Measurements from ENCODE around the gene PLA2G4D.

Gene PLA2G4D

DNA sequence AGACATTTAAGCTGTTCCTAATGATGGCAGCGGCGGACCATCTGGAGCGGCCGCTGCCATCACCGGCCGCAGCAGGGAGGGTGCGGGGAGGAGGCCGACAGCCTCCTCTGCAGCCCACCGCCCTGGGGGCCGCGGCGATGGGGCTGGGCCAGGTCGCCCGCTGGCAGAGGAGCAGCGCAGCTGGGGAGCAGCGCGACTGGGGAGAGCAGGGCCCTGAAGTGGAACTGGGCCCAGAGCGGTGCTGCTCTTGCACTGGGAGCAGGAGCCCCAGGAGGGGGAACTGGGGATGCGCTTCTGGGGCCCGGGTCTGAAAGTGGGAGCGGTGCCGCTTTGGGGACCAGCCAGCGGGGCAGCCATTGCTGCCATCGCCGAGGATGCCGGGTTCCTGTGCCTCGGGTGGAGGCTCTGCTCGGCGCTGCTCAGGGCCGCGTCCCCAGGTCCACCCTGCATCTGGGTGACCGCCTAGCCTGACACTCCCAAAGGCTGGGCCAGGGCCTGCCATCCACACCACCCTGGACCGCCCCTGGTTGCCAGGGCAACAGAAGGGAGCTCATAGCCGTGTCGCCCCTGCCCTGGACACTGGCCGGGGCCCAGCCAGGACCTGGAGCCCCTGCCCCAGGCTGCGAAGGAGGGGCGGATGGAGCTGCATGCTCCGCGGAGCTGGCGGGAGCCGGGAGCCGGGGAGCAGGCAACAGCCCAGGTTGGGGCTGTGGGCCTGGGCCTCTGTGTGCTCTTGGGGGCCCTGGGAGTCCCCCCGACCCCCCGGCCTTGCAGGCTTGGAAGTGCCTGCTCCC lies 58.1 kb downstream of the PLA2G4D start:
- Histone ChIP-seq H3K79me2 (ENCODE audit: insufficient read depth, low read length) (no peaks in the 10 kb centered on the region), H3K36me3 (ENCODE audit: insufficient read depth, low read length) (no peaks in the 10 kb centered on the region), H3K4me3 (ENCODE audit: low read depth, low read length, poor library complexity, severe bottlenecking) (no peak overlapping the region), H3K4me1 (ENCODE audit: insufficient read depth, low read length, severe bottlenecking) (peaks cover 27% of the 10 kb centered on the region), H4K20me1 (ENCODE audit: insufficient read depth, low read length) (no peaks in the 10 kb centered on the region), H3K4me2 (ENCODE audit: low read length) (peak overlapping the region; percentile 59; the same call in 1 of the 2 replicates), H3K9me3 (ENCODE audit: low read length) (no peaks in the 10 kb centered on the region), H3F3A (ENCODE audit: insufficient read depth, low read length) (no peaks in the 10 kb centered on the region), H3K27ac (ENCODE audit: low read depth, low read length, poor library complexity, severe bottlenecking) (no peak overlapping the region), H3K27me3 (ENCODE audit: insufficient read depth, low read length) (no peaks in the 10 kb centered on the region), H3K9ac (ENCODE audit: low read length) (no peak overlapping the region), H2AFZ (ENCODE audit: low read length) (no peak overlapping the region), H3K9me2 (ENCODE audit: low read depth, low read length) (no peaks in the 10 kb centered on the region)
- TF ChIP-seq, protein P1, sequence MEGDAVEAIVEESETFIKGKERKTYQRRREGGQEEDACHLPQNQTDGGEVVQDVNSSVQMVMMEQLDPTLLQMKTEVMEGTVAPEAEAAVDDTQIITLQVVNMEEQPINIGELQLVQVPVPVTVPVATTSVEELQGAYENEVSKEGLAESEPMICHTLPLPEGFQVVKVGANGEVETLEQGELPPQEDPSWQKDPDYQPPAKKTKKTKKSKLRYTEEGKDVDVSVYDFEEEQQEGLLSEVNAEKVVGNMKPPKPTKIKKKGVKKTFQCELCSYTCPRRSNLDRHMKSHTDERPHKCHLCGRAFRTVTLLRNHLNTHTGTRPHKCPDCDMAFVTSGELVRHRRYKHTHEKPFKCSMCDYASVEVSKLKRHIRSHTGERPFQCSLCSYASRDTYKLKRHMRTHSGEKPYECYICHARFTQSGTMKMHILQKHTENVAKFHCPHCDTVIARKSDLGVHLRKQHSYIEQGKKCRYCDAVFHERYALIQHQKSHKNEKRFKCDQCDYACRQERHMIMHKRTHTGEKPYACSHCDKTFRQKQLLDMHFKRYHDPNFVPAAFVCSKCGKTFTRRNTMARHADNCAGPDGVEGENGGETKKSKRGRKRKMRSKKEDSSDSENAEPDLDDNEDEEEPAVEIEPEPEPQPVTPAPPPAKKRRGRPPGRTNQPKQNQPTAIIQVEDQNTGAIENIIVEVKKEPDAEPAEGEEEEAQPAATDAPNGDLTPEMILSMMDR (IDR thresholded peaks at IDR 0.05; ENCODE audit: low read length), result no peak
- TF ChIP-seq EZH2 (IDR thresholded peaks at IDR 0.05; ENCODE audit: borderline replicate concordance, low read length), result no peak

DNA sequence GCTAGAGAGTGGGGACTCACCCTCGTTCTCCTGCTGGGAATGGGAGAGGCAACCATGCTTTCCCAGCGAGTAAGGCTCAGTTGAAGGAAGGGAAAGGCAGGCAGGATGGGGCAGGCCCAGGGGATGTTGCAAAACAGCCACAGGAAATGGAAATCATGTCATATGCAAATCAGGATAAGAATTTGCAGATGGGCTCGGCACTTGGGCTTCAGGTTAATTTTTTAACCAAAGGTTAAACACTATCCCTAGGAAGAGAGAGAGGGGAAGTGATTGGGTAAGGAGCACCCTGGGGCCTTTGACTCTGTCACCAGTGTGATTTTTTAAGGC lies 59.0 kb downstream of the PLA2G4D start:
- no peaks in the 10 kb centered on the region for H3K27me3 ChIP-seq (ENCODE audit: insufficient read depth, low read length)
- H3K27ac ChIP-seq (ENCODE audit: low read depth, low read length, poor library complexity, severe bottlenecking), result peak overlapping the region; percentile 49
- TF ChIP-seq, protein P1 (IDR thresholded peaks at IDR 0.05; ENCODE audit: low read length), result no peak
- no peak for TF ChIP-seq EZH2 (IDR thresholded peaks at IDR 0.05; ENCODE audit: borderline replicate concordance, low read length)
- peak overlapping the region; percentile 40 for H3K4me3 ChIP-seq (ENCODE audit: low read depth, low read length, poor library complexity, severe bottlenecking)
- H3K36me3 ChIP-seq (ENCODE audit: insufficient read depth, low read length), result no peaks in the 10 kb centered on the region
- no peaks in the 10 kb centered on the region for H3K9me3 ChIP-seq (ENCODE audit: low read length)
- no peaks in the 10 kb centered on the region for H4K20me1 ChIP-seq (ENCODE audit: insufficient read depth, low read length)
- peaks cover 27% of the 10 kb centered on the region for H3K4me1 ChIP-seq (ENCODE audit: insufficient read depth, low read length, severe bottlenecking)
- no peaks in the 10 kb centered on the region for H3K79me2 ChIP-seq (ENCODE audit: insufficient read depth, low read length)
- no peak overlapping the region for H3K9ac ChIP-seq (ENCODE audit: low read length)
- H2AFZ ChIP-seq (ENCODE audit: low read length), result no peak overlapping the region
- H3K4me2 ChIP-seq (ENCODE audit: low read length), result peak overlapping the region; percentile 59
- H3F3A ChIP-seq (ENCODE audit: insufficient read depth, low read length), result no peaks in the 10 kb centered on the region
- no peaks in the 10 kb centered on the region for H3K9me2 ChIP-seq (ENCODE audit: low read depth, low read length)

DNA sequence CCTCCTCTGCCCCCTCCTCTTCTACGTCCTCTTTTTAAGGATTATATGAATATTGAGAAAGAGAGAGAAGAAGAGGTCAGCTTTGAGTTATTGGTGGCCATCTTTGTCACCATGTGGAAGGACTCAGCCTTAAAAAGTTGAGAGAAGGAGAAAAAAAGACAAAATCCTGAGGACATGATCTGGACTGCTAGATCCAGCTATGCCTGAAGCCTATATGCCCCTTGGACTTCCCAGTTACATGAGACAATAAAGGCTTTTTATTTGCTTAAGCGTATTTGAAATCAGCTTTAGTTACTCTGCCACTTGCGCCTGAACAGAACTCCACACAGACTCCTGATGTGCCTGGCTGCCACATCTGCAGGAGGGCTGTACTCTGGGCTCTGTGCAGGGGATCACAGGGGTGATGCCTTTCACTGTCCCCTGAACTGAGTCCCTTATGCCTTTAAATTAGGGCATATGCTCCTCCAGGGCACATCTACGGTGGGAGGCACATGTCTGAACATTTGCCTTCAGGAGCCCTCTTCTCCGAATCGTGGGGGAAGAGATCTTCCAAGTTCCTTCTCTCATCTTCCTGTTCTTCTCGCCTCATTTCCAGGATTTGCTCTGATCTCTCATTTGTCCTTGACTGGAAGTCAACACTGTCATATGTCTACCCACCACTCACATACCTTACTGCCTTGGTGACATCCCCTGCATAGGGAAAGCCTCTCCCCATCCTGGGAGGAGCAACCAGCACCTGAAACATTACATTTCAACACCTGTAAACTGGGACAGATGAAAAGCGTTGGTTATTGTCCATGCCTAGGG lies 59.5 kb downstream of the PLA2G4D start:
- Histone ChIP-seq H3K9me3 (ENCODE audit: low read length) (no peaks in the 10 kb centered on the region), H3K9me2 (ENCODE audit: low read depth, low read length) (no peaks in the 10 kb centered on the region), H3K4me1 (ENCODE audit: insufficient read depth, low read length, severe bottlenecking) (peaks cover 27% of the 10 kb centered on the region), H4K20me1 (ENCODE audit: insufficient read depth, low read length) (no peaks in the 10 kb centered on the region), H3K4me3 (ENCODE audit: low read depth, low read length, poor library complexity, severe bottlenecking) (peak overlapping the region; percentile 40), H3F3A (ENCODE audit: insufficient read depth, low read length) (no peaks in the 10 kb centered on the region), H3K9ac (ENCODE audit: low read length) (no peak overlapping the region), H3K27me3 (ENCODE audit: insufficient read depth, low read length) (no peaks in the 10 kb centered on the region), H3K36me3 (ENCODE audit: insufficient read depth, low read length) (no peaks in the 10 kb centered on the region), H2AFZ (ENCODE audit: low read length) (no peak overlapping the region), H3K27ac (ENCODE audit: low read depth, low read length, poor library complexity, severe bottlenecking) (peak overlapping the region; percentile 49), H3K4me2 (ENCODE audit: low read length) (peak overlapping the region; percentile 59), H3K79me2 (ENCODE audit: insufficient read depth, low read length) (no peaks in the 10 kb centered on the region)
- no peak for TF ChIP-seq EZH2 (IDR thresholded peaks at IDR 0.05; ENCODE audit: borderline replicate concordance, low read length)
- TF ChIP-seq, protein P1 (IDR thresholded peaks at IDR 0.05; ENCODE audit: low read length), result no peak
